ENCODE results near the gene ATG2A. TPM values are rescaled to one million over a fixed set of nuclear protein-coding genes. Genes with fewer than 3 reads are reported as not detected.
"Not testable (repeated sequence)": the region's sequence is repeated elsewhere in the genome, so short reads cannot be mapped to it uniquely, and the experiment has no call there.

ATG2A gene
- polyA plus RNA-seq, 1 donor from 2014 or later = 3.9 TPM

- Mint-ChIP-seq H3K4me3 (peak overlapping the region; percentile 8 to 81 (median 60)), H3K4me1 (peaks cover 36 to 47% (median 44%) of the 10 kb centered on the region in 3 donors), H3K9me3 (no peaks in the 10 kb centered on the region), H3K36me3 (no peaks in the 10 kb centered on the region), H3K27me3 (no peaks in the 10 kb centered on the region), H3K27ac (peak overlapping the region in 2 of 3 donors; percentile 57 to 95)
Measured at GRCh38 chr11:64846998-64847666, 69.9 kb downstream of the ATG2A start.

GRCh38 chr11:64845776-64846129 lies 71.3 kb downstream of the ATG2A start:
- H3K9me3 Mint-ChIP-seq, H3K36me3 Mint-ChIP-seq, H3K27me3 Mint-ChIP-seq: not testable (repeated sequence)
- peaks cover 24 to 33% (median 33%) of the 10 kb centered on the region in 3 donors for H3K4me1 Mint-ChIP-seq
- H3K4me3 Mint-ChIP-seq = peak overlapping the region in 3 of 4 donors; percentile 17 to 83 (median 57)
- peak overlapping the region in 1 of 3 donors; percentile 29 for H3K27ac Mint-ChIP-seq

DNA sequence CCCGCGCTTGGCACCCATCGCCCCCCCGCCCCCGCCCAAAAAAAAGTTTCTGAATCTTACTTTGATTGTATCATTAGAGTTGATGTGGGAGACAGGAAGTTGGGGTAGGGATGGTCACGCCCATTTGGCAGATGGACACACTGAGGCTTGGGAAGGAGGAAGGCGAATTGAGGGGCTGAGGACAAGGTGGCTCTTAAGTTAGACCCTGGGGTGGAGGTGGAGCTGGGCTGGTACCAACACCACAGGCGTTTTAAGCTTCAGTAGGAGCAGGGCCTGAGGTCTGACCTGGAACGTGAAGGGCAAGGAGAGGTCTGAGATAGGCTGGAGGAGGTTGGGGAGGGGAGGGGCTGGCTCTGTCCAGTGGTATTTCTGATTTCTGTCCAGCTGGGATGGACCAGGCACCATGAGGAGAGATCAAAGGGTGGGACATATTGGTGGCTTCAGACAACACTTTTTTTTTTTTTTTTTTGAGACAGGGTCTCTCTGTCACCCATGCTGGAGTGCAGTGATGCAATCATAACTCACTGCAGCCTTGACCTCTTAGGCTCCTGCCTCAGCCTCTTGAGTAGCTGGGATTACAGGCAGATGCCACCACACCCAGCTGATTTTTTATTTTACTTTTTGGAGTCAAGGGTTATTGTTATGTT lies 71.8 kb downstream of the ATG2A start:
- Mint-ChIP-seq H3K4me3 (peak overlapping the region; percentile 57 to 84 (median 78)), H3K27ac (peak overlapping the region; percentile 29 to 86 (median 46)), H3K4me1 (peaks cover 23 to 32% (median 31%) of the 10 kb centered on the region in 3 donors), H3K9me3 (no peaks in the 10 kb centered on the region), H3K36me3 (no peaks in the 10 kb centered on the region), H3K27me3 (no peaks in the 10 kb centered on the region)

Other genes with a start within 250 kb of the ATG2A start
- not detected for gene NRXN2, start 194.0 kb downstream of the ATG2A start, polyA plus RNA-seq
- gene RASGRP2, start 173.1 kb downstream of the ATG2A start, polyA plus RNA-seq = 350 TPM
- gene PYGM, start 157.2 kb downstream of the ATG2A start, polyA plus RNA-seq = 2.0 TPM
- gene SF1, start 138.7 kb downstream of the ATG2A start, polyA plus RNA-seq = 170 TPM
- gene MAP4K2, start 114.0 kb downstream of the ATG2A start, polyA plus RNA-seq = 68.1 TPM
- gene MEN1, start 106.7 kb downstream of the ATG2A start, polyA plus RNA-seq = 36.4 TPM
- 0.15 TPM for gene CDC42BPG, start 72.6 kb downstream of the ATG2A start, polyA plus RNA-seq
- 210 TPM for gene EHD1, start 38.6 kb downstream of the ATG2A start, polyA plus RNA-seq
- gene PPP2R5B, start 7.5 kb upstream of the ATG2A start, polyA plus RNA-seq = 11.4 TPM
- not detected for gene GPHA2, start 18.7 kb upstream of the ATG2A start, polyA plus RNA-seq
- 0.39 TPM for gene MAJIN, start 54.9 kb upstream of the ATG2A start, polyA plus RNA-seq
- 0.29 TPM for gene BATF2, start 79.8 kb upstream of the ATG2A start, polyA plus RNA-seq
- gene ARL2, start 97.0 kb upstream of the ATG2A start, polyA plus RNA-seq = 100 TPM
- gene SNX15, start 110.2 kb upstream of the ATG2A start, polyA plus RNA-seq = 24.4 TPM
- 7.2 TPM for gene SAC3D1, start 124.0 kb upstream of the ATG2A start, polyA plus RNA-seq
- gene NAALADL1, start 141.3 kb upstream of the ATG2A start, polyA plus RNA-seq = 21.5 TPM
- 2.0 TPM for gene CDCA5, start 166.8 kb upstream of the ATG2A start, polyA plus RNA-seq
- gene ZFPL1, start 167.0 kb upstream of the ATG2A start, polyA plus RNA-seq = 36.4 TPM
- 88.2 TPM for gene VPS51, start 179.0 kb upstream of the ATG2A start, polyA plus RNA-seq
- gene TM7SF2, start 194.7 kb upstream of the ATG2A start, polyA plus RNA-seq = 18.2 TPM
- gene ZNHIT2, start 200.5 kb upstream of the ATG2A start, polyA plus RNA-seq = 20.2 TPM
- 1,422 TPM for gene FAU, start 204.9 kb upstream of the ATG2A start, polyA plus RNA-seq
- 95.5 TPM for gene MRPL49, start 205.1 kb upstream of the ATG2A start, polyA plus RNA-seq
- gene SYVN1, start 217.3 kb upstream of the ATG2A start, polyA plus RNA-seq = 61.2 TPM

Measured in IgD-negative memory B cell (primary cell).